GM21423 (cell line): ENCODE results near the gene BRAF.
"Not testable (repeated sequence)": the region's sequence is repeated elsewhere in the genome, so short reads cannot be mapped to it uniquely, and the experiment has no call there.

ENCODE experiments used
- ATAC-seq: cut with Tn5 transposase; IDR thresholded peaks from one replicate; pipeline ENCODE4 v1.9.1; 2021; ENCODE audit warnings: mild to moderate bottlenecking, moderate library complexity; ENCODE audit not compliant: unreplicated experiment

BRAF gene

GRCh38 chr7:140920745-140921144, 4.0 kb downstream of the BRAF start:
- no peak for ATAC-seq

GRCh38 chr7:140918236-140918635, 6.5 kb downstream of the BRAF start:
- no peak for ATAC-seq

- ATAC-seq: no peak
Measured at GRCh38 chr7:140917258-140917657, 7.5 kb downstream of the BRAF start.

- no peak for ATAC-seq
Measured at GRCh38 chr7:140915935-140916555, 8.7 kb downstream of the BRAF start.

GRCh38 chr7:140914083-140914482, 10.6 kb downstream of the BRAF start:
- no peak for ATAC-seq

GRCh38 chr7:140913596-140913928, 11.2 kb downstream of the BRAF start:
- not testable (repeated sequence) for ATAC-seq

- ATAC-seq: no peak
Measured at GRCh38 chr7:140911746-140912145, 13.0 kb downstream of the BRAF start.

- ATAC-seq: no peak
Measured at GRCh38 chr7:140909476-140910161, 15.1 kb downstream of the BRAF start.

- ATAC-seq: no peak
Measured at GRCh38 chr7:140908361-140908760, 16.4 kb downstream of the BRAF start.

GRCh38 chr7:140903741-140904480, 20.8 kb downstream of the BRAF start:
- ATAC-seq: no peak

- ATAC-seq: peak; percentile 69
Measured at GRCh38 chr7:140902303-140902953, 22.3 kb downstream of the BRAF start.

- ATAC-seq: no peak
Measured at GRCh38 chr7:140901941-140902302, 22.8 kb downstream of the BRAF start.

- ATAC-seq: peak; percentile 34
Measured at GRCh38 chr7:140899883-140900282, 24.8 kb downstream of the BRAF start.

- no peak for ATAC-seq
Measured at GRCh38 chr7:140898786-140899536, 25.8 kb downstream of the BRAF start.

GRCh38 chr7:140896996-140897395, 27.7 kb downstream of the BRAF start:
- ATAC-seq: no peak

GRCh38 chr7:140889645-140890044, 35.1 kb downstream of the BRAF start:
- ATAC-seq: peak; percentile 56

GRCh38 chr7:140889150-140889549, 35.6 kb downstream of the BRAF start:
- no peak for ATAC-seq

- no peak for ATAC-seq
Measured at GRCh38 chr7:140888087-140888486, 36.6 kb downstream of the BRAF start.

- ATAC-seq: no peak
Measured at GRCh38 chr7:140885735-140886334, 38.9 kb downstream of the BRAF start.

- no peak for ATAC-seq
Measured at GRCh38 chr7:140883378-140883777, 41.4 kb downstream of the BRAF start.

GRCh38 chr7:140882834-140883233, 41.9 kb downstream of the BRAF start:
- ATAC-seq: not testable (repeated sequence)
